ENCODE measurements around the gene RNF220.

RNF220 gene

DNA sequence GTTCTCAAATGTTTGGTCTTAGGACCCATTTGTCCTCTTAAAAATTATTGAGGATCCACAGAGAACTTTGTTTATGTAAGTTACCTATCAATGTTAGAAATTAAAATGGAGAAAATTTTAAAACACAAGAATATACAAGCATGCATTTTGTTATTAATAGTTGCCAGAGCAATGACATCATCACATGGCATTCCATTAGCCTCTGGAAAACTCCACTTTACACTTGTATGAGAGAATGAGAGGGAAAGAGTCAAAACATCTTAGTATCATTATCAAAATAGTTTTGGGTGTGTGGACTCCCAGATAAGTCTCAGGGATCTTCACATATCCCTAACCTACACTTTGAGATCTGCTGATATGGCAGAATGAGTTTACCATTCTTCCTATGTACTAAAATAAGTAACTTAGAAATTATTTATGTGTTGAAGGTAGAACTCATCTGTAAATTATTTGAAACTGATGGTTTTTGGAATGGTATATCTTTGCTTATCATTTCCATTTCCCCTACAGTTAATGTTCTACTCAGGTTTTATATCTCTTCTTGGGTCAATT, 48.8 kb downstream of the RNF220 start:
- DNase-seq (ENCODE audit: low spot score): no peak
- TF ChIP-seq, protein P1, sequence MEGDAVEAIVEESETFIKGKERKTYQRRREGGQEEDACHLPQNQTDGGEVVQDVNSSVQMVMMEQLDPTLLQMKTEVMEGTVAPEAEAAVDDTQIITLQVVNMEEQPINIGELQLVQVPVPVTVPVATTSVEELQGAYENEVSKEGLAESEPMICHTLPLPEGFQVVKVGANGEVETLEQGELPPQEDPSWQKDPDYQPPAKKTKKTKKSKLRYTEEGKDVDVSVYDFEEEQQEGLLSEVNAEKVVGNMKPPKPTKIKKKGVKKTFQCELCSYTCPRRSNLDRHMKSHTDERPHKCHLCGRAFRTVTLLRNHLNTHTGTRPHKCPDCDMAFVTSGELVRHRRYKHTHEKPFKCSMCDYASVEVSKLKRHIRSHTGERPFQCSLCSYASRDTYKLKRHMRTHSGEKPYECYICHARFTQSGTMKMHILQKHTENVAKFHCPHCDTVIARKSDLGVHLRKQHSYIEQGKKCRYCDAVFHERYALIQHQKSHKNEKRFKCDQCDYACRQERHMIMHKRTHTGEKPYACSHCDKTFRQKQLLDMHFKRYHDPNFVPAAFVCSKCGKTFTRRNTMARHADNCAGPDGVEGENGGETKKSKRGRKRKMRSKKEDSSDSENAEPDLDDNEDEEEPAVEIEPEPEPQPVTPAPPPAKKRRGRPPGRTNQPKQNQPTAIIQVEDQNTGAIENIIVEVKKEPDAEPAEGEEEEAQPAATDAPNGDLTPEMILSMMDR (IDR thresholded peaks at IDR 0.05; ENCODE audit: extremely low read depth, insufficient read depth, missing control alignments): no peak
- in situ Hi-C loops (cut with MboI; ENCODE audit: low pct_unique_long_range_greater_than_20kb, low sequenced_read_pairs, unreplicated experiment): no loop called here

DNA sequence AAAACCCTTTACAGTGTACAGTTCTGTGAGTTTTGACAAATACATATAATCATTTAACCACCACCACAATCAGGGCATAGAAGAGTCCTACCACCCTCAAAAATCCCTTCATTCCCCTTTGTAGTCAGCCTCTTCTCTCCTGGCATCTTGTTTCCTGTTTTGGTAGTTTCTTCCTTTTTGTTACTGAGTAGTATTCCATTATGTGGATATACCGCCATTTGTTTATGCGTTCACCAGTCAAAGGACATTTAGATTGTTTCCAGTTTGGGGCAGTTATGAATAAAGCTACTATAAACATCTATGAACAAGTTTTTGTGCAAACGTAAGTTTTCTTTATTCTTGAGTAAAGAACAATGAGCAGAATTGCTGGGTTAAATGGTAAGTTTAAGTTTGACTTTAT, 49.6 kb downstream of the RNF220 start:
- TF ChIP-seq, protein P1 (IDR thresholded peaks at IDR 0.05; ENCODE audit: extremely low read depth, insufficient read depth, missing control alignments): no peak

DNA sequence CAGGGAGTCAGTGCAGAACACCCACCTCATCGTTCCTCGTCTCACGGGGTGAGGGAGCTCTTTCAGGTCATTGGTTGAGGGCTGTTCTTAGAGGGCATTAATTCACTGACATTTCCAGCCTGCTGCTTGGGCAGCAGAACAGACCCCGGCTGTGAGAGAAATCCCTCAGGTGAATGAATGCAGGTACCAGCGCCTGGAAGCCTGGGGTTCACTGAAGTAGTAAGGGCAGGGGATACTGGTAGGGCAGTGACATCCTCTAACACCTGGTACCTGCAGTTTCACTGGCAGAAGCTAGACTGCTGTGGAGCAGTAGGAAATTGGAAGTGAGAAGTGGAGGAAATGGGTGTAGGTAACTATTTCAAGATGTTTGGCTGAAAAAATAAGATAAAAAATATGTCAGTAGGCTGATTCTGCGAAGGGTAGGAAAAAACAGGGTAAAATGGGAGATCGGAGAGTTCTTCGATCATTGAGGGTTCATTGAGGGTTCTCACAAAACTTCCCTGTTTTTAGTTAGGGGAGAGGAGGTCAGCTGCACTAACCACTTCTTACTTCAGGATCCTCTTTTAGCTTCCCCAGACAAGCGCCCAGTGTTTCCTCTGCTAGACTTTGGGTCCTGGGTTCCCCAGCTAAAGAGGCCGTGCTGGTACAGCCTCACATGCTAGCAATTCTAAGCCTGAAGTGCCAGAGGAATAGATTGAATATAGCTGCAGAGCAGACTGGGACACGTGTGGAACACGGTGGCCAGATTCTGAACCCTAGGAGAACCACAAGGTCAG, 55.2 kb downstream of the RNF220 start:
- DNase-seq (ENCODE audit: low spot score): no peak
- TF ChIP-seq, protein P1 (IDR thresholded peaks at IDR 0.05; ENCODE audit: extremely low read depth, insufficient read depth, missing control alignments): no peak
- in situ Hi-C loops (cut with MboI; ENCODE audit: low pct_unique_long_range_greater_than_20kb, low sequenced_read_pairs, unreplicated experiment): no loop called here

More for the DNA sequence above, 49.6 kb downstream of the RNF220 start:
- DNase-seq (ENCODE audit: low spot score): no peak
- in situ Hi-C loops (cut with MboI; ENCODE audit: low pct_unique_long_range_greater_than_20kb, low sequenced_read_pairs, unreplicated experiment): no loop called here

DNA sequence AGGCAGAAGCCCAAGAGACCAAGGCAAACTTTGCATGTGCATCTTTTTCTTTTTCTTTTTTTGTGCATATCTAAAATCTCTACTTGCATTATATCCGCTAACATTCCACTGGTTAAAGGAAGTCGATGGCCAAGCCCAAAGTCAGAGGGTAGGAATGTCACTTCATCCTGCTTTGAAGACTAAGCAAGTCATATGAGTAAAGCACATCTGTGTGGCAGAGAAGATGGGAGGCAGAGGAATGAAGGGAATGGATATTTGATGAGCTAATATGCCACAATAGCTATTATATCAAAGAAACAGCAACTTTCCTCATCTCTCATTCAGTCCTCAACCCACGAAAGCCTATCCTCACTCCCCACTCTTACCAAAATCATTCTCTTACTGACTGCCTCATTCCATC, 59.3 kb downstream of the RNF220 start:
- in situ Hi-C loops (cut with MboI; ENCODE audit: low pct_unique_long_range_greater_than_20kb, low sequenced_read_pairs, unreplicated experiment): no loop called here
- DNase-seq (ENCODE audit: low spot score): no peak
- TF ChIP-seq, protein P1 (IDR thresholded peaks at IDR 0.05; ENCODE audit: extremely low read depth, insufficient read depth, missing control alignments): no peak

DNA sequence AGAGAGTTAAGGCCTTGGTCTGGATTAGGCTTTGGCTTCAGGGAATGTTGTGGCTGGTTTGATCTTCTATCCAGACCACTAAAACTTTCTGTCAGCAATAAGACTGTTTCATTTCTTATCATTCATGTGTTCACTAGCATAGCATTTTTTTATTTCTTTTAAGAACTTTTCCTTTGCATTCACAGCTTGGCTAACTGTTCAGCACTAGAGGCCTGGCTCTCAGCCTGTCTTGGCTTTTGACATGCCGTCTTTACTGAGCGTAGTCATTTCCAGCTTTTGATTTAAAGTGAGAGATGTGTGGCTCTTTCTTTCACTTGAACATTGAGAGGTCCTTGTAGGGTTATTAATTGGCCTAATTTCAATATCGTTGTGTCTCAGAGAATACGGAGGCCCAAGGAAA, 62.5 kb downstream of the RNF220 start:
- in situ Hi-C loops (cut with MboI; ENCODE audit: low pct_unique_long_range_greater_than_20kb, low sequenced_read_pairs, unreplicated experiment): no loop called here
- no peak for DNase-seq (ENCODE audit: low spot score)
- TF ChIP-seq, protein P1 (IDR thresholded peaks at IDR 0.05; ENCODE audit: extremely low read depth, insufficient read depth, missing control alignments): no peak

DNA sequence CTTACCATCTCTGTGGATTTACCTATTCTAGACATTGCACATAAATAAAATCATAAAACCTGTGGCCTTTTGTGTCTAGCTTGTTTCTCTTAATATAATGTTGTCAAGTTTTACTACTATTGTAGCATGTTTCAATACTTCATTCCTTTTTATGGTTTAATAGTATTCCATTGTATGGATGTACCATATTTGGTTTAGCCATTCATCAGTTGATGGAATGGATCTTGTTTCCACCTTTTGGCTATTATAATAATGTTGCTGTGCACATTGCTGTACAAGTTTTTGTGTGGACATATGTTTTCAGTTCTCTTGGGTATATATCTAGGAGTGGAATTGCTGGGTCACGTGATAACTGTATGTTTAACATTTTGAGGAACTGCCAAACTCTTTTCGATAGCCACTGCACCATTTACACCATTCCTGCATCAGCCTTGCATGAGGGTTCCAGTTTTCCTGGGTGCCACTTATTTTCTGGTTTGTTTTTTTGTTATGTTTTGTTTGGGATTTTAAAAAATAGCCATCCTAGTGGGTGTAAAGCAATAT, 66.9 kb downstream of the RNF220 start:
- in situ Hi-C loops (cut with MboI; ENCODE audit: low pct_unique_long_range_greater_than_20kb, low sequenced_read_pairs, unreplicated experiment): no loop called here
- DNase-seq (ENCODE audit: low spot score): no peak
- TF ChIP-seq, protein P1 (IDR thresholded peaks at IDR 0.05; ENCODE audit: extremely low read depth, insufficient read depth, missing control alignments): no peak

Data from GM13977 (cell line).